AG04449 (cell line): Measurements from ENCODE around the gene IQGAP2.

Experiments used
- CTCF ChIA-PET: fragments of 350-600 bp; formaldehyde crosslinking; extraction: SDS; loops from one replicate; lab custom pipeline; 2021; ENCODE audit warnings: antibody characterized with exemption; lab: Yijun Ruan, JAX
- POLR2A ChIA-PET: fragments of 400-600, 350-600 bp; formaldehyde crosslinking; extraction: SDS; loops from one replicate; lab custom pipeline; 2020; ENCODE audit warnings: antibody characterized with exemption, inconsistent platforms; lab: Yijun Ruan, JAX
- DNase-seq: peaks from one replicate; pipeline ENCODE4 v3.0.0-alpha.2; 2010; ENCODE audit warnings: low read depth, low spot score
- H3K4me3 ChIP-seq: 2 replicates; pipeline ENCODE4 v1.5.1; 2011; ENCODE audit warnings: low read depth, mild to moderate bottlenecking, control low read depth, low read length
- TF ChIP-seq, protein P1 (sequence below): IDR thresholded peaks from one replicate; pipeline ENCODE4 v1.5.1; 2011; ENCODE audit warnings: mild to moderate bottlenecking, moderate library complexity, low read length, control low read depth, inconsistent platforms; ENCODE audit not compliant: insufficient read depth; ENCODE audit errors: missing control alignments

The IQGAP2 gene

DNA sequence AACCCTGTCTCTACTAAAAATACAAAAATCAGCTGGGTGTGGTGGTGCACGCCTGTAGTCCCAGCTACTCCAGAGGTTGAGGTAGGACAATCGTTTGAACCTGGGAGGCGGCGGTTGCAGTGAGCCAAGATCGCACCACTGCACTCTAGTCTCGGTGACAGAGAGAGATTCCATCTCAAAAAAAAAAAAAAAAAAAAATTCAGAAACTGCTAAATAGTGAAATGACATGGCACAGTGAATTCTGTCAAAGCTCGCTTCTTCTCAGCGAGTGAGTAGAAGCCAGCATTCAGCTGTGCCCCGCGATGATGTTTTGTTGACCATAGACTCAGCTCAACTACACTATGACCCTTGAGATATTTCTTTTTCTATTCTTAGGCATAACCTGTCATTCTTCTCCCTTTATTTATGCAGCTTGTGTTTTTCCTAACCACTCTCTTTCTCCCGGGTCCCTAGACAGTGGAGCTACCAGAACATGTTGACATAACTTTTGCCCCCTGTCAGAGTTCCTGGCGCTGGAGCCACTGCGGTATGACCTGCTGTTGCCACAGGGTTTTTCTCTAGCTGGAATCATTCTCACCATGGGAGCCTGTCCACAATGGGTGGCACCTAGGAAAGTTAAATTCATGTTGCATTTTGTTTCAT, 13.5 kb upstream of the IQGAP2 start:
- DNase-seq: no peak
- ChIA-PET POLR2A (no interaction called here), CTCF (no interaction called here)
- no peak overlapping the region for H3K4me3 ChIP-seq
- TF ChIP-seq, protein P1, sequence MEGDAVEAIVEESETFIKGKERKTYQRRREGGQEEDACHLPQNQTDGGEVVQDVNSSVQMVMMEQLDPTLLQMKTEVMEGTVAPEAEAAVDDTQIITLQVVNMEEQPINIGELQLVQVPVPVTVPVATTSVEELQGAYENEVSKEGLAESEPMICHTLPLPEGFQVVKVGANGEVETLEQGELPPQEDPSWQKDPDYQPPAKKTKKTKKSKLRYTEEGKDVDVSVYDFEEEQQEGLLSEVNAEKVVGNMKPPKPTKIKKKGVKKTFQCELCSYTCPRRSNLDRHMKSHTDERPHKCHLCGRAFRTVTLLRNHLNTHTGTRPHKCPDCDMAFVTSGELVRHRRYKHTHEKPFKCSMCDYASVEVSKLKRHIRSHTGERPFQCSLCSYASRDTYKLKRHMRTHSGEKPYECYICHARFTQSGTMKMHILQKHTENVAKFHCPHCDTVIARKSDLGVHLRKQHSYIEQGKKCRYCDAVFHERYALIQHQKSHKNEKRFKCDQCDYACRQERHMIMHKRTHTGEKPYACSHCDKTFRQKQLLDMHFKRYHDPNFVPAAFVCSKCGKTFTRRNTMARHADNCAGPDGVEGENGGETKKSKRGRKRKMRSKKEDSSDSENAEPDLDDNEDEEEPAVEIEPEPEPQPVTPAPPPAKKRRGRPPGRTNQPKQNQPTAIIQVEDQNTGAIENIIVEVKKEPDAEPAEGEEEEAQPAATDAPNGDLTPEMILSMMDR: no peak

DNA sequence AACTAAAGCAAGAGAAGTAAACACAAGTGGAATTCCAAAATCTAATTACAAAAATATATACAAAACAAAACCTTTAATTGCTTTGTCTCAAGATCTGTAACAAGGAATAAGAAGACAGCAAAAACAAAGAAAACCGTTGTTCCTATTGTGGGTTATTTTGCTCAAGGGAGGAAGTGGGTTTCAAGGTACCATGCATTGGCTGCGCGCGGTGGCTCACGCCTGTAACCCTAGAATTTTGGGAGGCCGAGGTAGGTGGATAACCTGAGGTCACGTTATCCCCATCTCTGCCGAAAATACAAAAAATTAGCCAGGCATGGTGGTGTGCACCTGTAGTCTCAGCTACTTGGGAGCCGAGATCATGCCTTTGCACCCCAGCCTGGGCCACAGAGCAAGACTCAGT, 12.1 kb upstream of the IQGAP2 start:
- no peak for DNase-seq
- ChIA-PET POLR2A (no interaction called here), CTCF (no interaction called here)
- TF ChIP-seq, protein P1: no peak
- no peak overlapping the region for H3K4me3 ChIP-seq

DNA sequence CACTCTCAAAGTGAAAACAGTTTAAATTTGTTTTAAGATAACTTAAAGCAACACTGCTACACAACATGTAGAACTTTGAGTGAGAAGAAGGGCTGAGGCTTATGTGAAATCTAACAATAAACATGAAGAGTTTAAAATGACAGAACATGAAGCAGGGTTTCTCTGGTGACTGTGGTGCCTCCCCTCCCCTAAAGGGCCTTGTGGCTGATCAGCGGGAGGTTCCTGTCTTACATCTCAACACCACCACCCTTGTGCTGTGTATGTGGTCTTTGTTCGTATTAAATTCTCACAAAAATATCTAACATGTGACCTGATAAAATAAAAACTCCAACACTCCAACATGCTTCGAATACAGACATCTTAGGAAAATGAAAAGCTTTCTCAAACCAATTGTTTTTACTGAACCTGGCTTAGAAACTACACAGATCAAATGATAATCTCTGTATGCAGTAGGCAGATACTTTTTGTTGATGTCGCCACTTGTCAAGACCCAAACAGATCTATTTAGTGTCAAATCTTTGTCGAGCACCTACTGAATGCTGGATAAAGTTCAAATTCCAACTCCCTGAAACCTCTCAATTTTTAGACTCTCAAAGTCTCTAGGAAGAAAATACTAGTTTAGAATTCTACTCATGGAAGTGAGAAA, 9.9 kb upstream of the IQGAP2 start:
- no peak overlapping the region for H3K4me3 ChIP-seq
- no peak for DNase-seq
- ChIA-PET POLR2A (no interaction called here), CTCF (no interaction called here)
- TF ChIP-seq, protein P1: no peak

DNA sequence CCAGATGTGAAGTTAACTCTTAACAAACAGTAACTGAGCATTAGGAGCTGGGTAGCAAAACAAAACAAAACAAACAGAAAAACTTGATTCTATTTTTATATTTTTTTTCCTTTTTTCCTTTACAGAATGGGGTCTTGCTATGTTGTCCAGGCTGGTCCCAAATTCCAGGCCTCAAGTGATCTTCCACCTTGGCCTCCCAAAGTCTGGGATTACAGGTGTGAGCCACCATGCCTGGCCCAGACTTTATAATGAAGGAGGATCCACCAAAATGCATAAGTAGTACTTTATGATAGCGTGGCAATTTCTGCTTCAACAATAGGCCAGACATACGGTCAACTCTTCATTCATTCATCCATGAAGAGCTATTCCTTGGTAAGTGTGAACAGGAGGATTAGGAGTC, 5.9 kb upstream of the IQGAP2 start:
- TF ChIP-seq, protein P1: no peak
- no peak overlapping the region for H3K4me3 ChIP-seq
- POLR2A ChIA-PET: no interaction called here
- CTCF ChIA-PET: no interaction called here
- no peak for DNase-seq

DNA sequence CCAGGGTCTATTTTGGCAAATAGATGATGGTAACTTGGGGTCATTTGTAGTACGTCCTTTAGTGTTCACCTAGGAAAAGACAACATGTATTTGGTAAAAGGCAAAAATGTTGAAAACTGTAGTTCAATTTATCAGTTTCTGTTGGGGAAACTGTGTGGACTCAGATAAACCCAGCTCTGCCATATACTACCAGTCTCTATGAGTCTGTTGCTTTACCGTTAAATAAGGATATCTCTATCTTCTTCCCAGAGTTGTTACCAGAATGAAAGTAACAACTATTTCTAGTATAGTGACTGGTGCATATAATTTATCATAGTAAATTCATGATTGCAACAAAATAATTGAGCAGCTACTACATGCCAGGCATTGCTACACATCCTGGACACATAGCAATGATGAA, 3.8 kb upstream of the IQGAP2 start:
- ChIA-PET CTCF (no interaction called here), POLR2A (no interaction called here)
- TF ChIP-seq, protein P1: no peak
- DNase-seq: no peak
- no peak overlapping the region for H3K4me3 ChIP-seq

DNA sequence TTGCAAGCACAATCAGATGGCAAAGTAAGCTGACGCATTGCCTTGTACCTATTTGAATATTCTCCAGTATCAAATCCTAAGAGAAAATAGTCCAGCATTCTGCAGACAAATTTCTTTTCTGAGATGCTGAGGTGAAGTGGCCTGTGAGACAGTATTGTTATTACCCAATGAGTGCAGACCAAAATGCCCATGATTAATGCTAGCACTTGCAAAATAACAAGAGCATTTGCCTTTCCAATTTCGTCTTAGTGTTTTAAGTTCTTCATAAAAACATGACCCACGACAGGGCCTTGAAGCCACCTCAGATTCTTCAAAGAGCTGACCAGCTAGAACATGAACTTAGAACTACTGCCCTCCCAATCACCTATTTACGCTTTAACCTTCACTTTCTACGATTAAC, 2.6 kb upstream of the IQGAP2 start:
- ChIA-PET CTCF (no interaction called here), POLR2A (no interaction called here)
- TF ChIP-seq, protein P1: no peak
- DNase-seq: no peak
- no peak overlapping the region for H3K4me3 ChIP-seq
